Left ventricle myocardium inferior (tissue), 1 donor: ENCODE results near the gene JAM3. TPM values are rescaled to one million over a fixed set of nuclear protein-coding genes. Genes with fewer than 3 reads are reported as not detected.
A peak's percentile ranks its signal among the peaks of the same experiment; 100 is the strongest.

Experiments
- DNase-seq: peaks from one replicate; pipeline ENCODE4 v3.0.0-alpha.2; 2020
- H3K27ac ChIP-seq: fragments of 200-600 bp; replicated peaks from 2 replicates; pipeline ENCODE4 v1.8.0; 2021
- H3K27me3 ChIP-seq: fragments of 200-600 bp; 2 replicates; pipeline ENCODE4 v1.8.0; 2021; ENCODE audit warnings: low read depth
- H3K36me3 ChIP-seq: fragments of 200-600 bp; 2 replicates; pipeline ENCODE4 v1.8.0; 2021
- H3K4me1 ChIP-seq: fragments of 200-600 bp; 2 replicates; pipeline ENCODE4 v1.8.0; 2021
- H3K4me3 ChIP-seq: fragments of 200-600 bp; 2 replicates; pipeline ENCODE4 v1.8.0; 2021; ENCODE audit warnings: mild to moderate bottlenecking, moderate library complexity
- H3K9me3 ChIP-seq: fragments of 200-600 bp; replicated peaks from 2 replicates; pipeline ENCODE4 v1.8.0; 2021
- CTCF ChIP-seq: fragments of 200-600 bp; IDR thresholded peaks from 2 replicates; pipeline ENCODE4 v1.8.0; 2021; ENCODE audit warnings: antibody characterized with exemption, mild to moderate bottlenecking, borderline replicate concordance
- intact Hi-C: fragments of 100-400 bp; cut with micrococcal nuclease; formaldehyde crosslinking; loops from one replicate; pipeline ENCODE4 v1.11.0; 2022
- total RNA-seq: library from RNA; stranded (reverse); fragmentation: NEBNext Ultra II Directional; extraction: Animal tissue kit (Norgen Biotek cat#: 25700); gene quantifications from one replicate; pipeline ENCODE4 v1.2.1, GENCODE V29; 2021
- donor health status: DM: no; HTN: yes; CAD: no; lungs with severe emphysema.

JAM3 gene
- total RNA-seq, 1 donor from 2014 or later: 36.2 TPM

- no peak for TF ChIP-seq CTCF
- intact Hi-C loops: no loop called here
These were observed 1.7 kb upstream of the JAM3 start for GRCh38 chr11:134066943-134067885.

GRCh38 chr11:134069426-134070341, 812 bp downstream of the JAM3 start:
- DNase-seq: no peak
- H3K4me1 ChIP-seq: peaks cover 28% of the 10 kb centered on the region

More at GRCh38 chr11:134066943-134067885, 1.7 kb upstream of the JAM3 start:
- Histone ChIP-seq H3K4me1 (peaks cover 24% of the 10 kb centered on the region), H3K27ac (no peak overlapping the region), H3K36me3 (no peaks in the 10 kb centered on the region), H3K9me3 (no peaks in the 10 kb centered on the region), H3K4me3 (no peak overlapping the region), H3K27me3 (no peaks in the 10 kb centered on the region)
- no peak for DNase-seq

GRCh38 chr11:134070342-134070845, 1.5 kb downstream of the JAM3 start:
- H3K4me1 ChIP-seq: peaks cover 29% of the 10 kb centered on the region
- no peaks in the 10 kb centered on the region for H3K9me3 ChIP-seq
- DNase-seq: no peak
- peak overlapping the region; percentile 81 for H3K4me3 ChIP-seq
- intact Hi-C loops: no loop called here
- TF ChIP-seq CTCF: no peak
- H3K27ac ChIP-seq: peak overlapping the region; percentile 87
- no peaks in the 10 kb centered on the region for H3K27me3 ChIP-seq
- H3K36me3 ChIP-seq: no peaks in the 10 kb centered on the region

More at GRCh38 chr11:134069426-134070341, 812 bp downstream of the JAM3 start:
- H3K27me3 ChIP-seq: no peaks in the 10 kb centered on the region
- H3K9me3 ChIP-seq: no peaks in the 10 kb centered on the region
- intact Hi-C loops: no loop called here
- H3K36me3 ChIP-seq: no peaks in the 10 kb centered on the region
- peak overlapping the region; percentile 87 for H3K27ac ChIP-seq
- no peak for TF ChIP-seq CTCF
- peak overlapping the region; percentile 81 for H3K4me3 ChIP-seq

- TF ChIP-seq CTCF: no peak
- H3K4me3 ChIP-seq: no peak overlapping the region
- H3K4me1 ChIP-seq: peaks cover 29% of the 10 kb centered on the region
- intact Hi-C loops: no loop called here
- H3K27me3 ChIP-seq: no peaks in the 10 kb centered on the region
- no peaks in the 10 kb centered on the region for H3K9me3 ChIP-seq
- no peak overlapping the region for H3K27ac ChIP-seq
- DNase-seq: no peak
- no peaks in the 10 kb centered on the region for H3K36me3 ChIP-seq
These were observed 2.4 kb downstream of the JAM3 start for GRCh38 chr11:134071306-134071705.

GRCh38 chr11:134071766-134072402, 3.0 kb downstream of the JAM3 start:
- H3K9me3 ChIP-seq: no peaks in the 10 kb centered on the region
- peaks cover 29% of the 10 kb centered on the region for H3K4me1 ChIP-seq
- no peak overlapping the region for H3K27ac ChIP-seq
- no peak for DNase-seq
- no peaks in the 10 kb centered on the region for H3K36me3 ChIP-seq
- no peak for TF ChIP-seq CTCF
- H3K4me3 ChIP-seq: no peak overlapping the region
- H3K27me3 ChIP-seq: no peaks in the 10 kb centered on the region
- intact Hi-C loops: no loop called here
